Psoas muscle (tissue), 8 donors: Measurements from ENCODE around the gene SF3B3. TPM values are rescaled to one million over a fixed set of nuclear protein-coding genes. Genes with fewer than 3 reads are reported as not detected.

Experiments
- ATAC-seq, 4 donors: fragments of 200-7000 bp; cut with Tn5 transposase; one replicate each; pipeline ENCODE4 v1.9.1; 2020; ENCODE audit warnings: moderate library complexity in 3 of 4, mild to moderate bottlenecking in 2 of 4
- DNase-seq, 2 donors: peaks; one replicate each; pipeline ENCODE4 v3.0.0-alpha.2; 2020
- H3K27ac ChIP-seq: fragments of 200-600 bp; one replicate; pipeline ENCODE4 v1.8.0; 2022
- H3K27me3 ChIP-seq, 3 donors: fragments of 200-600 bp in 1 of 3; one replicate each; pipeline versions ENCODE4 v1.6.1 to v1.8.0; 2013 to 2022; ENCODE audit warnings: low read length in 2 of 3, mild to moderate bottlenecking in 2 of 3, moderate library complexity in 1 of 3; ENCODE audit not compliant: insufficient read depth in 3 of 3
- H3K36me3 ChIP-seq, 2 donors: fragments of 200-600 bp in 1 of 2; one replicate each; pipeline versions ENCODE4 v1.6.1 to v1.8.0; 2013 to 2022; ENCODE audit warnings: low read depth in 1 of 2, mild to moderate bottlenecking in 1 of 2, moderate library complexity in 1 of 2; ENCODE audit not compliant: insufficient read depth in 1 of 2
- H3K4me1 ChIP-seq: fragments of 200-600 bp; one replicate; pipeline ENCODE4 v1.8.0; 2022
- H3K4me3 ChIP-seq: fragments of 200-600 bp; one replicate; pipeline ENCODE4 v1.8.0; 2022; ENCODE audit warnings: mild to moderate bottlenecking
- H3K9me3 ChIP-seq: fragments of 200-600 bp; one replicate; pipeline ENCODE4 v1.8.0; 2022
- CTCF ChIP-seq: fragments of 200-600 bp; IDR thresholded peaks from one replicate; pipeline ENCODE4 v1.8.0; 2022; ENCODE audit warnings: antibody characterized with exemption
- WGBS, 3 donors: extraction: QIAGEN DNeasy Blood & Tissue Kit; methylation state at CpG; one replicate each; pipeline versions ENCODE4 v1.1.6 to v1.1.7; 2013; 5-methylcytosine and 5-hydroxymethylcytosine counted together
- intact Hi-C, 2 donors: fragments of 100-400 bp; cut with DNase I; formaldehyde crosslinking; loops; one replicate each; pipeline versions ENCODE4 v1.11.0 to v1.14.2; 2022
- polyA plus RNA-seq, 3 donors: library from polyadenylated mRNA; stranded (reverse); fragments of 200-250 nt; gene quantifications; one replicate each; pipeline ENCODE4 v1.2.3, GENCODE V29; 2013
- total RNA-seq, 4 donors: library from RNA; stranded (reverse); fragmentation: NEBNext Ultra II Directional in 2 of 4; extraction: Animal tissue kit (Norgen Biotek cat#: 25700) in 2 of 4; gene quantifications; one replicate each; pipeline versions ENCODE4 v1.2.1 to v1.2.4, GENCODE V29; 2021 to 2023
- donor health status: healthy with polysubstance abuse.
- donor health status: DM: no; HTN: no; CAD: no; lungs with moderate emphysema.
- donor health status: Bipolar disorder and iron deficiency.
- donor health status: healthy.
- donor health status: DM: yes; HTN: yes; CAD: no.
- donor health status: DM: no; HTN: no; CAD: no.
- donor health status: DM: no; HTN: no; CAD: no.
- donor health status: DM: yes; HTN: yes; CAD: no.

Gene SF3B3
- total and polyA plus RNA-seq, 7 donors = 50.0 to 178 (median 145) TPM

DNA sequence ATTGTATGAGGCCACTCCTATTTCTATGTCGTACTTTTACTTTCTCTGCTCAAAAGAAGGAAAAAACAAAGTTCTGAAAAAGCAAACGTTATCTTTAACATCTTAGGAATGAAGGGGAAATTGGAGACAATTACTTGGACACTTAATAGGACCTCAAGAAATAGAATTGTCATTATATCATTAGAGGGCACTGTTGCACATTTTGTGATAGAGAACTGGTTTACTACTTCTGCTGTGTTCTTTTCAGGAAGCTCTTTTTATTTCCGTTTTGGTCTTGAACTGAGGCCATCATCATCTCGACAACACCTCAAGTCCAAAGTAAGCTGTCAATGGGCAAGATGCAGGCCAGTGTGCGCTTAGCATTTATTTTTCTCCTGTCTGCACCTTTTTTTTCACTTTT, 14.9 kb upstream of the SF3B3 start:
- no peak for TF ChIP-seq CTCF
- no peak overlapping the region for H3K27ac ChIP-seq
- peaks cover 8 to 89% of the 10 kb centered on the region in 2 donors for H3K36me3 ChIP-seq

GRCh38 chr16:70510216-70510615, 13.4 kb upstream of the SF3B3 start:
- WGBS, 3 donors = 93 to 98% (median 94%) methylated on average over 3 of the region's 3 CpGs
- ATAC-seq = no peak
- peaks cover 10 to 91% of the 10 kb centered on the region in 2 donors for H3K36me3 ChIP-seq
- intact Hi-C loops = no loop called here
- no peaks in the 10 kb centered on the region for H3K9me3 ChIP-seq
- H3K4me1 ChIP-seq = peaks cover 5% of the 10 kb centered on the region
- H3K27me3 ChIP-seq = no peaks in the 10 kb centered on the region
- DNase-seq = no peak
- H3K27ac ChIP-seq = no peak overlapping the region
- H3K4me3 ChIP-seq = no peak overlapping the region
- TF ChIP-seq CTCF = no peak

More for the DNA sequence above, 14.9 kb upstream of the SF3B3 start:
- WGBS, 3 donors = 64 to 69% (median 65%) methylated on average over 5 of the region's 5 CpGs
- Histone ChIP-seq H3K9me3 (no peaks in the 10 kb centered on the region), H3K4me1 (peaks cover 5% of the 10 kb centered on the region), H3K4me3 (no peak overlapping the region), H3K27me3 (no peaks in the 10 kb centered on the region)
- no peak for ATAC-seq
- DNase-seq = no peak
- intact Hi-C loops = no loop called here

GRCh38 chr16:70511833-70512232, 11.8 kb upstream of the SF3B3 start:
- WGBS, 3 donors = 88 to 100% (median 98%) methylated on average over 1 of the region's 1 CpG
- Histone ChIP-seq H3K27ac (peak overlapping the region; percentile 20), H3K4me3 (no peak overlapping the region), H3K27me3 (no peaks in the 10 kb centered on the region), H3K4me1 (peaks cover 5% of the 10 kb centered on the region), H3K9me3 (no peaks in the 10 kb centered on the region), H3K36me3 (peaks cover 10 to 100% of the 10 kb centered on the region in 2 donors)
- TF ChIP-seq CTCF = no peak
- intact Hi-C loops = no loop called here
- DNase-seq (no peak), ATAC-seq (no peak)

DNA sequence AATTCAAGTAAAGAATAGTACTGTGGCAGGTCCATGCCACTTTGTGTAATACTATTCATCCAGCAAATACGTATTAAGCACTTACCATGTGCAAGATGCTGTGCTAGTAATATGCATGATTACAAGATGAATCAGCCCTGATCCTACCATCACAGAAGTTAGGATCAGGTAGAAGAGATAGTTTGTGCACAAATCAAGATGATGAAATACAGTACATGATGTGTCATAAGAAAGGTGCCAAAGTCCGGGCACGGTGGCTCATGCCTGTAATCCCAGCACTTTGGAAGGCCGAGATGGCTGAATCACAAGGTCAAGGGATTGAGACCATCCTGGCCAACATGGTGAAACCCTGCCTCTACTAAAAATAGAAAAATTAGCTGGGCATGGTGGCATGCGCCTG, 11.2 kb upstream of the SF3B3 start:
- TF ChIP-seq CTCF = no peak
- Histone ChIP-seq H3K4me3 (no peak overlapping the region), H3K4me1 (peaks cover 5% of the 10 kb centered on the region), H3K36me3 (peaks cover 13 to 100% of the 10 kb centered on the region in 2 donors), H3K27me3 (no peaks in the 10 kb centered on the region), H3K9me3 (no peaks in the 10 kb centered on the region), H3K27ac (no peak overlapping the region)
- 39 to 77% (median 50%) methylated on average over 5 of the region's 5 CpGs for WGBS, 3 donors
- peak; percentile 23 to 63 for DNase-seq
- ATAC-seq = peak; percentile 82 to 93 (median 92)
- intact Hi-C loops = no loop called here

DNA sequence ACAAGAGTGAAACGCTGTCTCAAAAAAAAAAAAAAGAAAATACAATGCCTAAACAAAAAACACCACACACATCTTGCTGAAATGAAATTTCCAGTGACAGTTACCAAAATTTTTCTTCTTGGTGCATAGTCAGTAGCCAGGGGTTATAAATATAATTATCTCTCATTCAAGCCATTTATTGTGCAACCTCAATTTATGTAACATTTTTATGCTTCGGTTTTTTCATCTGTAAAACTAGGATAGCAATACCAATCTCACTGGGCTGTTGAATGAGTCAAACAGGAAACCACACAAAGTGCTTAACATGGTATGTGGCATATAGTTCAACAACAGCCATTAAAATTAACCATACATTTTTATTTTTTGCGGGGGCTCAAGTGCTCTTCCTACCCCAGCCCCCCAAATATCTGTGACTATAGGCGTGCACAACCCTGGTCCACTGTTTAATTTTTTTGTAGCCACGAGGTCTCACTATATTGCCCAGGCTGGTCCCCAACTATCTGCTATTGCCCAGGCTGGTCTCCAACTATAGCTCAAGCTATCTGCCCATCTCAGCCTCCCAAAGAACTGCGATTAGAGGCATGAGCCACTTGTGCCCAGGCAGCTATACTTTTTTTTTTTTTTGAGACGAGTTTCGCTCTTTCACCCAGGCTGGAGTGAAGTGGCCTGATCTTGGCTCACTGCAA, 2.9 kb upstream of the SF3B3 start:
- WGBS, 3 donors = 82 to 91% (median 86%) methylated on average over 8 of the region's 8 CpGs
- no peak overlapping the region for H3K4me3 ChIP-seq
- H3K27ac ChIP-seq = no peak overlapping the region
- no peaks in the 10 kb centered on the region for H3K27me3 ChIP-seq
- intact Hi-C loops = no loop called here
- no peak for ATAC-seq
- no peak for TF ChIP-seq CTCF
- no peaks in the 10 kb centered on the region for H3K9me3 ChIP-seq
- H3K36me3 ChIP-seq = peaks cover 3 to 41% of the 10 kb centered on the region in 2 donors
- DNase-seq = no peak
- H3K4me1 ChIP-seq = peaks cover 15% of the 10 kb centered on the region
